Measurements from ENCODE around the gene MLANA.
"Not testable (repeated sequence)": the region's sequence is repeated elsewhere in the genome, so short reads cannot be mapped to it uniquely, and the experiment has no call there.

MLANA gene

DNA sequence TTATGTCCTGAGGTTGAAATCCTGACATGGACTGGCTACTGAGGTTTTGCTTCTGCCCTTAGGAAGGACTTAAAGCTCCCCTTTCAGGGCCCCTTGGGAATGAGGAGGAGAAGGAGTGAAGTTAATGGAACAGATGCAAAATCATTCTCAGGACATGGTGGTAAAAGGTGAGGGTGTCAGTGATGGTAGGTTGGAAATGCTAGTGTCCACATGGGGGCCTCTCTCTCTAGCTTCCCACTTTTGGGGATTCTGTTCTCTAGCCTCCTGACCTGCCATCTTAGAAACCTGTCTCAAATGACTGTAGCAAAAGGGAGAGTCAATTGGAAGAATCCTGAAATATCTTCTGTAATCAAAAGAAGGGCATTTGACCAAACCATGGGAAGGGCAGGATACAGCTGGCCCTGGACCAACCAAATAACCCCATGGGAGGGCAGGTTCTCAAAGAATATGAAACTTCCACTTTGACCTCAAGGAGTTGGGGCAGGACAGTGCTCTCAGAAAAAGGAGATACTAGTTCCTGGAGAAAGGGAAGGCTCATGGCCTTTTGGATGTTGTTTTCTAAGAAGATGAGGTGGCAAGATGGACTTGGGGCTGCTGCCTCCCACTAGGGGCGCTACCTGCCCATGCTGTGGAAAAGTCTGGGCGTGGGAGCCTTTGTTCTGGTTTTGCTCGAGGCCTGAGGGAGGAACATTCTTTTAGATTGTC lies 21.2 kb upstream of the MLANA start:
- peak; percentile 15 for DNase-seq (ENCODE audit: low spot score)

- DNase-seq (ENCODE audit: low spot score), result no peak
Measured at GRCh38 chr9:5870020-5870339, 20.7 kb upstream of the MLANA start.

DNA sequence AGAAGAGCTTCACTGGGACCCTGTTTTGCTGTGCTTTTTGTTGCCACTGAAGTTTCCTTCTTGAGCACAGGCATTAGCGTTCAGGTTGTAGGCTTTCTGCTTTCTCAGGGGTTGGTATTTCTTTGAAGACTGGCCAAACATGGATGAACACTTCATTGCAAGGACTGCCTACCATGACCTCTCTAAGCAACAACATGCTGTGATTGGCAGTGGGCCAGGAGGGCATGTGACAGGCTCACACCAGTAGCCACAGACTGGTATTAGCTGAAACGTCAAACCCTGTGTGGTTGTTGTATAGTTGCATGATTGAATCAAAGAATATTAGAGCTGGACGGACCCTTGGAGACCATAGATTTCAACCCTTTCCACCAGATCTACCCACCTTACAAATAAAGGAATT lies 20.0 kb upstream of the MLANA start:
- no peak for DNase-seq (ENCODE audit: low spot score)

DNA sequence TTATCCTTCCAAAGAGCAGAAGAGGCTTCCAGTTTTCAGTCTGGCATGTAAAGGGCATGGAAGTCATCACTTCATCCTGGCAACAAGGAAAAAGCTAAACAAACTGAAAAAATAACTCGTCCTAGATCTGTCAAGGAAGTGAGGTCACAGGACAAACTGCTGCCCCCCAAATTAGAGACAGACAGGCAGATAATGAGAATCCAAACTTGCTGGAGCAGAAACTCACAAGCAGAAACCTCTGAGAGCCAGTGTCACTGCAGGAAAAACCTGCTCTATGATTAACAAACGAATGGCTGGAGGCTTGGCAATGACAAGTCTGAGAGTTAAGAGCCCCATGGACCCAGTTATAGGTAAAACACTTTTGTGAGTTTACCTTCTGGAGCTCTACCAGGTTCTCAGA lies 18.9 kb upstream of the MLANA start:
- DNase-seq (ENCODE audit: low spot score), result no peak

DNA sequence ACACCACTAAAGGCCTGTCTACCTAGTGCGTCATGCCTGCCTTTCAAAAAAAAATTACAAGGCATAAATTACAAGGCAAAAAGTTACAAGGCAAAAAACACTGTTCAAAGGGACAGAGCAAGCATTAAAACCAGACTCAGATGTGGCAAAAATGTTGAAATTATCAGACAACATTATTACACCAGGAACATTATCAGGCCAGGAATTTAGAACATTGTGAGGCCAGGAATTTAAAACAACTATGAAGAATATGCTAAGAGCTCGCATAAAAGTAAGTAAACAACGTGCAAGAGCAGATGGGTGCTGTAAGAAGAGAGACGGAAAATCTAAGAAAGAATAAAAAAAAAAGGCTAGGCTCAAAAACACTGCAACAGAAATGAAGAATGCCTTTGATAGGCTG lies 18.2 kb upstream of the MLANA start:
- no peak for DNase-seq (ENCODE audit: low spot score)

DNA sequence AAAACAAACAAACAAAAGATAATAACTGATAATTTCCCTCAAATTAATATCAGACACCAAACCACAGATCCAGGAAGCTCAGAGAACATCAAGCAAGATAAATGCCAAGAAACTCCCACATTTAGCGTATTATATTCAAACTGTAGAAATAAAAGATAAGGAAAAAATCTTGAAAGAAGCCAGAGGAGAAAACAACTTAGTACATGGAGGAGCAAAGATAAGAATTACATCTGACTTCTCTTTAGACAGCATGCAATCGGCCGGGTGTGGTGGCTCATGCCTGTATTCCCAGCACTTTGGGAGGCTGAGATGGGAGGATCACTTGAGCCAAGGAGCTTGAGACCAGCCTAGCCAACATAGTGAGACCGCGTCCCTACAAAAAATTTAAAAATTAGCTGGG lies 17.2 kb upstream of the MLANA start:
- DNase-seq (ENCODE audit: low spot score), result no peak

GRCh38 chr9:5874048-5874447 lies 16.6 kb upstream of the MLANA start:
- no peak for DNase-seq (ENCODE audit: low spot score)

- DNase-seq (ENCODE audit: low spot score), result no peak
Measured at GRCh38 chr9:5876026-5876425, 14.7 kb upstream of the MLANA start.

DNA sequence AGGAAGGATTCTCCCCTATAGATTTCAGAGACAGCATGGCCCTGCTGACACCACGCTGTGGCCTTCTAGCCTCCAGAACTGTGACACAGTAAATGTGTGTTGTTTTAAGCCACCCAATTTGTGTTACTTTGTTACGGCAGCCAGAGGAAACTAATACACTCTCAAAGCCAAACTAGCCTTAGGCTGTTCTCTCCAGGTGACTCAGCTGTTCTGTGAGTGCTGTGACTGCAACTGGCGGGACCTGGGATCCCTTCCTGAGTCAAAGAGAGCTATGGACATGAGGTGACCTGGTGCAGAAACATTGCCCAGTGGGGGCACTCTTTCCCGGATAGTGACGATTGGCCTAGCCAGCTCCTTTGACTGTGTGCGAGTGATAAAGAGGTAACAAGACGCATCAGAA lies 14.0 kb upstream of the MLANA start:
- no peak for DNase-seq (ENCODE audit: low spot score)

DNA sequence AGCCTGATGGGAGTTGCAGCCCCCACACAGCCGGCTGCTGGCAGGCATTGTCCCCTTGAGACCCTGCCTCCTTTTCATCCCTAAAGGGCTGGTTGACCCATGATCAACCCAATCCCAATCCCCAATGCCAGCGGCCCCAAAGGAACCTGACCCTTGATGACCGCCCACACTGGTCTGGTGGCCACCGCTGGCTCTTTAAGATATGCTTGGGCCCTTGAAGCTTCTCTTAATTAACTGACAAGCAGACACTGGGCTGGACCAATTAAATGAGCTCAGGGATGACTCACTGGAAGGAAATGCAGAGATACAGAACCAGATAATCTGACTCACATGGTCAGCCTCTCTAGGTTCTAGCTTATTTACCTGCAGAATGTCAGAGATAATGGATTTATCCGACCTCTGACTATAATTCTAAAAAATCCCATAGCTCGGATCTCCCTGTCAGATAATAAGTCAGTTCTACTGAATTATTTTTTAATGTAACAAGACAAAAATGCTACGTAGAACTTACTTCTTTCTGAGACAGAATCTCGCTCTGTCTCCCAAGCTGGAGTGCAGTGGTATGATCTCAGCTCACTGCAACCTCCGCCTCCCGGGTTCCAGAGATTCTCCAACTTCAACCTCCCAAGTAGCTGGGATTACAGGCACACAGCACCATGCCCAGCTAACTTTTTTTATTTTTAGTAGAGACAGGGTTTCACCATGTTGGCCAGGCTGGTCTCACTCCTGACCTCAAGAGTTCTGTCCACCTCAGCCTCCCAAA lies 11.1 kb upstream of the MLANA start:
- peak; percentile 84 for DNase-seq (ENCODE audit: low spot score)

GRCh38 chr9:5882244-5883012 lies 8.3 kb upstream of the MLANA start:
- not testable (repeated sequence) for DNase-seq (ENCODE audit: low spot score)

- no peak for DNase-seq (ENCODE audit: low spot score)
Measured at GRCh38 chr9:5884191-5884590, 6.5 kb upstream of the MLANA start.

DNA sequence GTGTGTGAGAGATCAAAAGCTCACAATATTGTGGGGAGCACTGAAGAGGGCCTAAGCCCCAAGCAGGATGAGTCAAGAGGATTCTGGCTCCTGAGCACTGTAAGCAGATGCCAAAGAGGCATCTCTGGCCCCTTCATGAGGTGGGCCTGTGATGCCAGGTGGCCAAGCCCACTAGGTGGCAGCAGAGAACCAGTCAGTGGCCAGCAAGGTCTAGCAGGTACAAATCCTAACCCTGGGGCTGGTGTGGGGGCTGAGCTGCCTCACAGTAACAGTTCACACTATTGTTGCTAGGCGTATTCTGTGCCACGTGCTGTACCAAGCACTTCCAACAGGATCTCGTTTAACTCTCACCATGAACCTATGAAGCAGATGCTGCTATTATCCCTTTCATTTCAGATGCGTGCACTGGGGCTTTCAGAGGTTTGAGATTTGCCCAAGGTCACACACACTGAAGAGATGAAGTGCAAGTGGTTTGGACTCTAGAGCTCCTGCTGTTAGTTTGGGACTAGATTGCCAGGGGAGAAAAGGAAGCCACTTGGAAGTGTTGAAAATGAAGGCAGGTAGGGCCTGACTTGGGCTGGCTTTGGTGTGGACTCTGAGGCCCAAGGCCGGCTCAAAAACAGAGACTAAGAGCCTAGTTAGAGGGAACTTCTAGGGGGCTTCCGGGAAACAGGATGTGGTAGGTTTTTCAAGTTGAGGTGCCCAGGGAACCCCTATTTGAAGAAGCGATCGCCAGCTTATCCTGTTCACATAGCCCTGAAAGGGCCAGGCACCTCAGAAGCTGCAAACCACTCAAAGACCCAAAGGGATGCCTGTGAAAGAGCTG lies 4.4 kb upstream of the MLANA start:
- peak; percentile 86 for DNase-seq (ENCODE audit: low spot score)

GRCh38 chr9:5892456-5893133 lies 1.9 kb downstream of the MLANA start:
- DNase-seq (ENCODE audit: low spot score), result no peak

DNA sequence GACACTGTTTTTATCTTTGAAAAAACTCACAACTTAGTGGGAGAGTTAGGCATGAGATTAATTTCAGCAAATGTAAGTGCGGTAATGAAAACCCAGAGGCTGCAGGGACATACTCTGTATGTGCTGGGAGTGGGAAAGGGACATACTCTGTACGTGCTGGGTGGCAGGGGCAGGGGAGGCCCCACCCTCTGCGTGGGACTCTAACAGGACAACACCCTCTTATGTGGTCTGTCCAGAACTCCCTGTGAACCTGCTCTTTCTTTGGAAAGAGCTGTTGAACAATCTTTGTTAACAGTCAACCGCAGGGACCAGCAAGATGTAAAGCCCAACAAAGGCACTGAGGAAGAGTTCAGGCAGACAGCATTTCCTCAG lies 2.4 kb downstream of the MLANA start:
- no peak for DNase-seq (ENCODE audit: low spot score)

- DNase-seq (ENCODE audit: low spot score), result no peak
Measured at GRCh38 chr9:5893591-5894236, 3.0 kb downstream of the MLANA start.

GRCh38 chr9:5894237-5894959 lies 3.7 kb downstream of the MLANA start:
- DNase-seq (ENCODE audit: low spot score), result no peak

DNA sequence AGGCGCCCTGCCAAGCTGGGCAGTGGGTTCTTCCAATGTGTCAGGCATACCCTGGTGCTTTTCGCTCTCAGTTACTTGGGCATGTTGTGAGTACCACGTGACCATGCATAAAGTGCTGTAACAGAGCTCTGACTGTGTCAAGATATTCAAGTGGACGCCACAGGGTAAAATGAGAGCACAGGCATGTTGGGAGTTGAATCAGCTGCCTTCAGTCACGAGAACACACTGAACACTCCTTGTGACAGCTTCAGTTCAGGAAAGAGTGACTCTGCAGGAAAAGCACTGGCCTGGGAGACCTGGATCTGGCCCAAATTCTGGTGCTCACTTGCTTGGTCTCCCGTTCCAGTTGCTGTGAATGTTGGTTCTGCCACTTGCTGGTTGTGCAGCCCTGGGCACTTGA lies 5.1 kb downstream of the MLANA start:
- no peak for DNase-seq (ENCODE audit: low spot score)

GRCh38 chr9:5896863-5897262 lies 6.2 kb downstream of the MLANA start:
- DNase-seq (ENCODE audit: low spot score), result no peak

DNA sequence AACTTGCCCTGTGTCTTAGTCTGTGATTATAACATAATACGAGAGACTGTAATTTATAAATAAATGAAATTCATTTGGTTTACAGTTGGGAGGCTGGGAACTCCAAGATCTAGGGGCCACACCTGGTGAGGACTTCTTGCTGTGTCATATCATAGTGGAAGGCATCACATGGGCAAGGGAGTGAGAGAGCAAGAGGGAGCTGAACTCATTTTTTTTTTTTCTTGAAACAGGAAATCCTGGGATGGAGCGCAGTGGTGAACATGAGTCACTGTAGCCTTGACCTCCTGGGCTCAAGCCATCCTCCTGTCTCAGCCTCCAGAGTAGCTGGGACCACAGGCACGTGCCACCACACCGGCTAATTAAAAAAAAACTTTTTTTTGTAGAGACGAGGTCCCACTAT lies 7.2 kb downstream of the MLANA start:
- DNase-seq (ENCODE audit: low spot score), result no peak

GRCh38 chr9:5899292-5899691 lies 8.6 kb downstream of the MLANA start:
- DNase-seq (ENCODE audit: low spot score), result no peak

All from GM03348 (cell line).